Esophagus squamous epithelium (tissue), 4 donors: ENCODE data around the gene VPS37B.

ENCODE experiments used
- POLR2A ChIP-seq, 4 donors: fragments of 450-650 bp; IDR thresholded peaks; one replicate each; pipeline ENCODE4 v1.6.1; 2017; ENCODE audit warnings: antibody characterized with exemption in 4 of 4, mild to moderate bottlenecking in 4 of 4, moderate library complexity in 3 of 4
- TF ChIP-seq, protein P1 (sequence below), 6 experiments: fragments of 450-650 bp in 4 of 6; fragments of 200-600 bp in 2 of 6; sonication (generic) in 2 of 6; IDR thresholded peaks; one replicate each; pipeline ENCODE4 v1.5.1; 2016 to 2019; ENCODE audit warnings: antibody characterized with exemption in 6 of 6, mild to moderate bottlenecking in 4 of 6, moderate library complexity in 4 of 6

DNA sequence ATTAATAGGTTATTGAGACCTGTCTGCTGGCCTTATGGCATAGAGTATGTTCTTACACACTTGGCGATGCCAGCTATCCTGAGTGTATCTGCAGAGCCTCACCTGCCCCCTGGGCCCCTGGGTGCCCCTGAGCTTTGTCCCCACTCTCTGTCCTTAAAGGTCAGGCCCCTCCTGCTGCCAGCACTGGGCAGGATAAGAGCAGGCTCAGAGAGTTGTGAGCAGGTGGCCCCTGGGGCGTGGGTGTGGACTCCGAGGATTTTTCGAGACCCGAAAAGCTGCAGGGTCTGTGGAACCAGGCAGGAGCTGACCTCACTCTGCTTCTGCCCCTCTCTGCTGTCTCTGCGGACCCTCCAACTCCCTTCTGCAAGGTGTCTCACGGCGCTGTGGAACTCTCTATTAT is 52.5 kb downstream of the VPS37B start:
- TF ChIP-seq, protein P1, sequence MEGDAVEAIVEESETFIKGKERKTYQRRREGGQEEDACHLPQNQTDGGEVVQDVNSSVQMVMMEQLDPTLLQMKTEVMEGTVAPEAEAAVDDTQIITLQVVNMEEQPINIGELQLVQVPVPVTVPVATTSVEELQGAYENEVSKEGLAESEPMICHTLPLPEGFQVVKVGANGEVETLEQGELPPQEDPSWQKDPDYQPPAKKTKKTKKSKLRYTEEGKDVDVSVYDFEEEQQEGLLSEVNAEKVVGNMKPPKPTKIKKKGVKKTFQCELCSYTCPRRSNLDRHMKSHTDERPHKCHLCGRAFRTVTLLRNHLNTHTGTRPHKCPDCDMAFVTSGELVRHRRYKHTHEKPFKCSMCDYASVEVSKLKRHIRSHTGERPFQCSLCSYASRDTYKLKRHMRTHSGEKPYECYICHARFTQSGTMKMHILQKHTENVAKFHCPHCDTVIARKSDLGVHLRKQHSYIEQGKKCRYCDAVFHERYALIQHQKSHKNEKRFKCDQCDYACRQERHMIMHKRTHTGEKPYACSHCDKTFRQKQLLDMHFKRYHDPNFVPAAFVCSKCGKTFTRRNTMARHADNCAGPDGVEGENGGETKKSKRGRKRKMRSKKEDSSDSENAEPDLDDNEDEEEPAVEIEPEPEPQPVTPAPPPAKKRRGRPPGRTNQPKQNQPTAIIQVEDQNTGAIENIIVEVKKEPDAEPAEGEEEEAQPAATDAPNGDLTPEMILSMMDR (IDR thresholded peaks at IDR 0.05) = no peak
- TF ChIP-seq POLR2A (IDR thresholded peaks at IDR 0.05) = no peak
